B cell (primary cell): Measurements from ENCODE around the gene ETFDH. TPM values are rescaled to one million over a fixed set of nuclear protein-coding genes. Genes with fewer than 3 reads are reported as not detected.

Source experiments
- ATAC-seq: fragments of 200-7000 bp; cut with Tn5 transposase; one replicate; pipeline ENCODE4 v1.10.0; 2021; ENCODE audit warnings: low read depth, mild to moderate bottlenecking, moderate number of reproducible peaks, moderate library complexity
- CTCF ChIA-PET: fragments of 350-600 bp; sonication (Branson Sonifier 250); formaldehyde crosslinking; loops from one replicate; lab custom pipeline; 2021; ENCODE audit warnings: antibody characterized with exemption, inconsistent platforms; lab: Charles Lee
- POLR2A ChIA-PET: fragments of 350-600 bp; sonication (Branson Sonifier 250); formaldehyde crosslinking; loops from one replicate; lab custom pipeline; 2021; ENCODE audit warnings: antibody characterized with exemption; lab: Charles Lee
- DNase-seq: peaks from one replicate; pipeline ENCODE4 v3.0.0; 2013
- H2AFZ ChIP-seq: 2 replicates; pipeline ENCODE4 v1.6.1; 2012; ENCODE audit warnings: mild to moderate bottlenecking, low read depth, low read length; ENCODE audit not compliant: insufficient read depth, poor library complexity, severe bottlenecking
- H3K27ac ChIP-seq, 2 donors: 1 replicate in 1 of 2; 2 replicates in 1 of 2; pipeline ENCODE4 v1.5.1; 2012 to 2013; ENCODE audit warnings: low read length in 2 of 2, mild to moderate bottlenecking in 2 of 2, moderate library complexity in 1 of 2
- H3K27me3 ChIP-seq, 4 experiments: fragments of 200-600 bp in 1 of 4; sonication (generic) in 1 of 4; replicated peaks in 1 of 4; 1 replicate in 2 of 4; 2 replicates in 2 of 4; pipeline versions ENCODE4 v1.6.1 to v1.7.0; 2013 to 2016; ENCODE audit warnings: low read length in 3 of 4, mild to moderate bottlenecking in 2 of 4, mixed read lengths in 1 of 4, moderate library complexity in 1 of 4; ENCODE audit not compliant: insufficient read depth in 4 of 4, control insufficient read depth in 3 of 4; ENCODE audit errors: control extremely low read depth in 1 of 4
- H3K36me3 ChIP-seq, 2 experiments: replicated peaks in 1 of 2; 1 replicate in 1 of 2; 2 replicates in 1 of 2; pipeline versions ENCODE4 v1.6.1 to v1.7.1; 2013; ENCODE audit warnings: low read length in 1 of 2; ENCODE audit not compliant: insufficient read depth in 2 of 2, control insufficient read depth in 1 of 2; ENCODE audit errors: control extremely low read depth in 1 of 2, extremely low read depth in 1 of 2
- H3K4me1 ChIP-seq, 2 donors: fragments of 200-600 bp in 1 of 2; sonication (generic) in 1 of 2; 1 replicate in 1 of 2; 2 replicates in 1 of 2; pipeline versions ENCODE4 v1.5.1 to v1.6.1; 2013 to 2017; ENCODE audit warnings: low read length in 2 of 2; ENCODE audit not compliant: control insufficient read depth in 2 of 2, insufficient read depth in 2 of 2
- H3K4me2 ChIP-seq: replicated peaks from 2 replicates; pipeline ENCODE3; 2012; ENCODE audit warnings: mild to moderate bottlenecking, low read depth, low read length; ENCODE audit not compliant: poor library complexity, severe bottlenecking
- H3K4me3 ChIP-seq, 5 experiments: fragments of 200-600 bp in 1 of 5; sonication (generic) in 1 of 5; 1 replicate in 3 of 5; 2 replicates in 2 of 5; pipeline versions ENCODE4 v1.5.1 to v1.7.0; 2011 to 2016; ENCODE audit warnings: low read length in 4 of 5, mild to moderate bottlenecking in 4 of 5, low read depth in 2 of 5, control low read depth in 1 of 5, moderate library complexity in 1 of 5; ENCODE audit not compliant: insufficient read depth in 1 of 5; ENCODE audit errors: control extremely low read depth in 1 of 5, extremely low read depth in 1 of 5
- H3K79me2 ChIP-seq: fragments of 200-600 bp; sonication (generic); one replicate; pipeline ENCODE4 v1.6.0; 2016; ENCODE audit warnings: low read length; ENCODE audit not compliant: control insufficient read depth, insufficient read depth
- H3K9ac ChIP-seq: fragments of 200-600 bp; sonication (generic); 2 replicates; pipeline ENCODE4 v1.6.1; 2017; ENCODE audit warnings: mild to moderate bottlenecking, low read length, moderate library complexity
- H3K9me3 ChIP-seq, 3 donors: one replicate each; pipeline versions ENCODE4 v1.6.1 to v1.7.1; 2013; ENCODE audit warnings: low read length in 2 of 3; ENCODE audit not compliant: control insufficient read depth in 2 of 3, insufficient read depth in 1 of 3; ENCODE audit errors: control extremely low read depth in 1 of 3
- H4K20me1 ChIP-seq: 2 replicates; pipeline ENCODE4 v1.6.0; 2012; ENCODE audit warnings: mild to moderate bottlenecking, low read length; ENCODE audit not compliant: insufficient read depth, control insufficient read depth, poor library complexity, severe bottlenecking
- H3K27ac Mint-ChIP-seq: one replicate; pipeline ENCODE4 v1.8.0; 2021; ENCODE audit warnings: mixed read lengths
- H3K27me3 Mint-ChIP-seq: one replicate; pipeline ENCODE4 v1.8.0; 2021; ENCODE audit warnings: mixed read lengths
- H3K4me1 Mint-ChIP-seq: one replicate; pipeline ENCODE4 v1.8.0; 2021; ENCODE audit warnings: mixed read lengths
- H3K4me3 Mint-ChIP-seq: one replicate; pipeline ENCODE4 v1.8.0; 2021; ENCODE audit warnings: mixed read lengths
- H3K9me3 Mint-ChIP-seq: one replicate; pipeline ENCODE4 v1.8.0; 2022; ENCODE audit warnings: mixed read lengths; ENCODE audit not compliant: insufficient read depth
- CTCF ChIP-seq: fragments of 200-600 bp; IDR thresholded peaks from one replicate; pipeline ENCODE4 v1.8.0; 2022; ENCODE audit warnings: antibody characterized with exemption, mild to moderate bottlenecking
- EZH2 ChIP-seq: IDR thresholded peaks from 2 replicates; pipeline ENCODE4 v1.6.1; 2012; ENCODE audit warnings: borderline replicate concordance, low read depth, mild to moderate bottlenecking, moderate library complexity, low read length; ENCODE audit not compliant: insufficient read depth, poor library complexity, severe bottlenecking
- WGBS: methylation state at CpG from one replicate; pipeline ENCODE4 v1.1.5; 2013; ENCODE audit warnings: missing lambda C conversion rate; ENCODE audit not compliant: insufficient coverage; 5-methylcytosine and 5-hydroxymethylcytosine counted together
- intact Hi-C: fragments of 100-400 bp; cut with micrococcal nuclease; formaldehyde crosslinking; loops from one replicate; pipeline ENCODE4 v1.10.0; 2022
- polyA plus RNA-seq: library from polyadenylated mRNA; depleted of rRNA; stranded (reverse); fragments of >200 nt; gene quantifications from 2 replicates; pipeline ENCODE4 v1.2.3, GENCODE V29; 2012
- total RNA-seq, 2 donors: library from RNA; stranded (reverse); fragments of 120-200 nt in 1 of 2; gene quantifications; 1 replicate in 1 of 2; 2 replicates in 1 of 2; pipeline versions ENCODE4 v1.2.3 to v1.2.4, GENCODE V29; 2013 to 2022

Gene ETFDH
- total and polyA plus RNA-seq, 2 donors (not counting 1 experiment from before 2014, with no cell fraction given): 7.8 to 10.8 TPM

- DNase-seq (peak; percentile 84), ATAC-seq (peak; percentile 2)
- Histone ChIP-seq H4K20me1 (no peaks in the 10 kb centered on the region), H3K79me2 (peaks cover 8% of the 10 kb centered on the region), H3K4me1 (peaks cover 12 to 13% of the 10 kb centered on the region in 2 donors), H3K9ac (peak overlapping the region; percentile 86), H3K36me3 (no peaks in the 10 kb centered on the region), H2AFZ (peak overlapping the region; percentile 84), H3K27ac (peak overlapping the region; percentile 93 to 97), H3K27me3 (no peaks in the 10 kb centered on the region), H3K9me3 (no peaks in the 10 kb centered on the region), H3K4me3 (peak overlapping the region; percentile 38 to 96 (median 75)), H3K4me2 (peak overlapping the region; percentile 84)
- intact Hi-C loops: loop anchor here (5.0 to 10.0 kb wide), 3 partner anchors 96 to 506 kb away; partner anchors contain the start of gene FNIP2
- no peaks in the 10 kb centered on the region for H3K27me3 Mint-ChIP-seq
- peaks cover 22% of the 10 kb centered on the region for H3K4me1 Mint-ChIP-seq
- CTCF ChIA-PET: no interaction called here
- POLR2A ChIA-PET: no interaction called here
- no peaks in the 10 kb centered on the region for H3K9me3 Mint-ChIP-seq
- WGBS: 0% methylated on average over 27 of the region's 35 CpGs
- peak overlapping the region; percentile 95 for H3K27ac Mint-ChIP-seq
- TF ChIP-seq CTCF (no peak), EZH2 (no peak)
- H3K4me3 Mint-ChIP-seq: peak overlapping the region; percentile 90
Observed at GRCh38 chr4:158670975-158671664, 976 bp upstream of the ETFDH start.

- POLR2A ChIA-PET: no interaction called here
Observed at GRCh38 chr4:158671665-158671914, 506 bp upstream of the ETFDH start, which contains the start of gene C4orf46. Gene C4orf46 (minus strand): TSS chr4:158671887. CDS start chr4:158671801, 86 bp downstream.

More at GRCh38 chr4:158671665-158671914, 506 bp upstream of the ETFDH start, which contains the start of gene C4orf46:
- Histone ChIP-seq H2AFZ (peak within 1 kb of the TSS; percentile 92), H3K27me3 (no peaks in the 10 kb centered on the region), H3K9me3 (no peaks in the 10 kb centered on the region), H3K36me3 (no peaks in the 10 kb centered on the region), H3K27ac (peak within 1 kb of the TSS; percentile 93 to 97), H3K4me3 (peak within 1 kb of the TSS; percentile 73 to 96 (median 77)), H4K20me1 (no peaks in the 10 kb centered on the region), H3K4me2 (peak within 1 kb of the TSS; percentile 84), H3K9ac (peak within 1 kb of the TSS; percentile 86), H3K79me2 (peaks cover 9% of the 10 kb centered on the region), H3K4me1 (peaks cover 12 to 13% of the 10 kb centered on the region in 2 donors)
- Mint-ChIP-seq H3K27me3 (no peaks in the 10 kb centered on the region), H3K27ac (peak within 1 kb of the TSS; percentile 95), H3K9me3 (no peaks in the 10 kb centered on the region), H3K4me1 (peaks cover 22% of the 10 kb centered on the region), H3K4me3 (peak within 1 kb of the TSS; percentile 90)
- WGBS: under 1% methylated on average over 18 of the region's 20 CpGs
- no peak for DNase-seq
- intact Hi-C loops: loop anchor here (5.0 to 10.0 kb wide), 3 partner anchors 96 to 506 kb away; partner anchors contain the start of gene FNIP2
- peak; percentile 0 for ATAC-seq
- TF ChIP-seq CTCF: no peak
- no peak for TF ChIP-seq EZH2
- CTCF ChIA-PET: no interaction called here
